GM18511 (cell line): Measurements from ENCODE around the gene MTERF4.

Source experiments
- ATAC-seq: cut with Tn5 transposase; IDR thresholded peaks from one replicate; pipeline ENCODE4 v1.9.1; 2021; ENCODE audit warnings: mild to moderate bottlenecking, moderate library complexity; ENCODE audit not compliant: unreplicated experiment

The MTERF4 gene

DNA sequence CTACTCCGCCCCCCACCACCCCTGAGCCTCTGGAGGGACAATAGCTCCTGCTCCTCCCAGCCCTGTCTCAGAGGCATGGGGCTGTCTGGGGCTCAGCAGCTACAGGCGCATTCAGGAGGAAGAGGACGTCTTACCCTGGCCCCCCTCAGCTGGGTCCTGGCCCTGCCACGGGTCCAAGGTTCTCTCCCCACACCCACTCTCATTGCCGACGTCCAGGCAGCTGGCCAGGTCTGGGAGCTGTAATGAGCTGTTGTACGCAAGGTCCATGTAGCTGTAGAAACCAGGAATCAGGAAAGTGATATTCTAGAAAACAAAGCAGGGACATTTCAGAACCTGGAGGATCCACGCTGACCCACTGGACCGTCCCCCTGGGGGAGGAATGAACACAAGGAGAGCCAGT is 33.6 kb upstream of the MTERF4 start:
- no peak for ATAC-seq

- no peak for ATAC-seq
Observed at GRCh38 chr2:241134711-241135110, 32.6 kb upstream of the MTERF4 start.

DNA sequence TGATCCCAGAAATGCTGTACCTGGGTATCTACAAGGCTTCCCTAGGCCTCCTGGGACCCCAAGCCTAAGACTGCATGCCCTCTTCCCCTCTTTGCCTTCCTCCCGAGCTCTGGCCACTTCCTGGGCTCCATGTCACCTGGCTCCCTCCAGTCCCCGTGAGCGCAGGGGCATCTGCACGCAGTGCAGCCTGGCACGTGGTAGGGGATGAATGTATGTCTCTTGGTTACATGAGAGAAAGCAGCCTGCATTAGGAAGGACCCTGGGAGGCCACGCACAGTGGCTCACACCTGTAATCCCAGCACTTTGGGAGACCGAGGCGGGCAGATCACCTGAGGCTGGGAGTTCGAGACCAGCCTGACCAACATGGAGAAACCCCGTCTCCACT is 31.3 kb upstream of the MTERF4 start:
- no peak for ATAC-seq

GRCh38 chr2:241132538-241133435 is 30.7 kb upstream of the MTERF4 start:
- no peak for ATAC-seq

- no peak for ATAC-seq
Observed at GRCh38 chr2:241131531-241131930, 29.4 kb upstream of the MTERF4 start.

DNA sequence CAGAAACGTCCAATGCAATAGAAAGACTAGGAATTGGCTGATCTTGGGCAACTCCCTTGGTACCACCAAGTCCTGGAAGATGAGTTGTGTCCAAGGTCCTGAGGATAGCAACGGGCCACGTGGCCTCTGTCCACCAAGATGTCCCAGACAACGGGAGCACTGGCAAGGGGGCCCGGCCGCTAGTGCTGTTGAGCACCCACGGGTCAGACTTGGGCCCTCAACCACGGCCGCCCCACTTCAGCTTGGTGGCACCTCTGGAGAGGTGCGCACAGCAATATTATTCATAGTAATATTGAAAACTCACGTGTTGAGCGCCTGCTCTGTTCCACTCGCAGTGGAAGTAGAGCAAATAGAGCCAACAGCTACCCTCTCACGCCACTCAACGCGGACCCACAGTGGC is 28.2 kb upstream of the MTERF4 start:
- ATAC-seq = no peak

- no peak for ATAC-seq
Observed at GRCh38 chr2:241129086-241129871, 27.2 kb upstream of the MTERF4 start.

DNA sequence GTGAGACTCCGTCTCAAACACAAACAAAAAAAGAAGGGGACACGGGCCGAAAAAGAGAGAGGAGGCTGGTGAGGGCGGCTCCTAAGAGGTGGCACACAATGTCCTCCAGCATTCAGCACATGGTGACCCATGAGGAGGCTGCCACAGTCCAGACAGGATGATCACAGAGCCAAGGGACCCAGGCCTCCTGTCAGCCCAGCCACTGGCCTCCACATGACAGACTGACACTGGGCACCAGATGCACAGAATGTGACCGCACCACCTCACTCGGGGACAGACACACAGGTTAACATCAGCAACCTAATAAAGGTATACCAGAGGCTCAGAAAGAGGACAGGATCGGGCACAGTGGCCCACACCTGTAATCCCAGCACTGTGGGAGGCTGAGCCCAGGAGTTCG is 26.2 kb upstream of the MTERF4 start:
- no peak for ATAC-seq

DNA sequence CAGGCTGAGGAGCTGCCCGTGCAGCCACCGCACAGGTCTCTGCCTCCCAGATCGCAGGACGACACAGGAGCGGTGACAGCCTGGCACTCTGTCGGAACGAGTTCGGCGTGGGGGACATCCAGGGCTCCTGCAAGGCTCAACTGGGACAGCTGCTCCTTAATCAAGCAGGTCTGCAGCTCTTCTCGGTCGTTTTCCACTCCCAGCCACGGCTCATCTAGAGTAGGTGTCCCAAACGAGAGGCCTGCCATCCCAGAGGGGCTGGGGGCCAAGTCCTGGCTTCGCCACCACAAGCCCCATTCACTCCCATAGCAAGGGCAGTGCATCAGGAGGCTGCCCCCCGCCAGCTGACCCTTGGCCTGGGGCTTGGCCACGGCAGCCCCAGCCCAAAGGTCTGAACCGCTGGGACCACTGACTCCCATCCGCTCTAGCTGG is 24.7 kb upstream of the MTERF4 start:
- ATAC-seq = no peak

DNA sequence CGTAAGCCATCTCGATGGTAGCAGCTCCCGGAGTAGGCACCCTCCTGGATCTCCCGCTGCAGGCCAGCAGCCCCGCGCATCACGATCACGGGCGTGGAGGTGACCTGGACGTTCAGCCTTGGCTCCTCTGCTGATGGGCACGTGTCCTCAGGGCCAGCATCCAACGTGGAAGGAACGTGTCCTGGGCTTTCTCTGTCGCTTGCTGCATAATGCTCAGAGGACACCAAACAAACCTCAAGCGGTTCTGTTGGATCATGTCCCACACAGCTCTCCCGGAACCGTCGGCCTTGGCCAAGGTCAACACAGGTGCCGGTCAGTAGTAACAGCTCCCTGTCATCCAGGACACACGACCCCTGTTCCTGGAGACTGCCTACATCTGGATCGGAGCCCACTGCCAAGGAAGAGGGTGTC is 24.1 kb upstream of the MTERF4 start:
- ATAC-seq = no peak

GRCh38 chr2:241125626-241126025 is 23.5 kb upstream of the MTERF4 start:
- no peak for ATAC-seq

DNA sequence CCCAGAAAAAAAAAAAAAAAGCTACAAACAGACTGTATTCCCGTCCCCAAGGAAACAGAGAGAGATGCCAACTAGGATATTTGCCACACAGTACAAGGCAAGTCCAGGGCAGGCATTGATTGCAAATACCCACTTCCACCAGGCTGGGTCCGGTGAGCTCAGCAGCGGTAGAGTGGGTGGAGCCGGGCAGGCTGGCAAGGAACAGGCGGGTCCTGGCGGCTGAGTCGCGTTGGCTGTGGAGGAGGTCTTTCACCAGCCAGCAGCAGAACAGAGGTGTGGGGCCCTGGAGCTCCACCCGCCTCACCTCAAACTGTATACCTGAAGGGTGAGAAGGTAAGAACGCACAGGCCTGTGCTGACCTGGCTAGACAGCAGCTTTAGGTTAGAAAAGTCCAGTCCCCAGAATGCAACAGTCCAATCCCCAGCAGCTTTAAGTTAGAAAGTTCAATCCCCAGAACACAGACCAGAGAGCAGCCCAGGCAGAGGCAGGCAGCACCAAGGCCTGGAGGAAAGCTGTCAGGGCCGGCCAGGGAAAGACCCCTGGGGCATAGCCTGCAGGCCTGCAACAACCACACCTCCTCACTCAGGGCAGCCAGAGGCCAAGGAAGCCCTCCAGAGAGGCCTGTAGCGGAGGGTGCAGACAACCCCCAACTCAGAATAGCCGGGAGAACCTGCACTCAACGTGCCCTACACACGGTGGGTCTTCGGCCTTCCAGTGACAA is 21.9 kb upstream of the MTERF4 start:
- no peak for ATAC-seq

- ATAC-seq = no peak
Observed at GRCh38 chr2:241122376-241123002, 20.4 kb upstream of the MTERF4 start.

DNA sequence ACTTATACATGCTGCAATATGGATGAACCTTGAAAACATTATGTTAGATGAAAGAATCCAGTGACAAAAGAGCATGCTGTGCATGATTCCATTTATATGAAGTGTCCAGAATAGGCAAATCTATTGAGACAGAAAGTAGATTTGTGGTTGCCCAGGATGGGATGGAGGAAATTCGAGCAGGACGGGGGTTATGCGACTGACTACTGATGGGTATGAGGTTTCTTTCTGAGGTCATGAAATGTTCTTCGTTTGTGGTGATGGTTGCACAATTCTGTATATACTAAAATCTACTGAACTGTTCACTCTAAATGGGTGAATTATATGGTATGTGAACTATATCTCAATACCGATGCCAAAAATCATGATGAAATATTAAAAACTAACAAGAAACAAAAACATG is 18.9 kb upstream of the MTERF4 start:
- no peak for ATAC-seq

DNA sequence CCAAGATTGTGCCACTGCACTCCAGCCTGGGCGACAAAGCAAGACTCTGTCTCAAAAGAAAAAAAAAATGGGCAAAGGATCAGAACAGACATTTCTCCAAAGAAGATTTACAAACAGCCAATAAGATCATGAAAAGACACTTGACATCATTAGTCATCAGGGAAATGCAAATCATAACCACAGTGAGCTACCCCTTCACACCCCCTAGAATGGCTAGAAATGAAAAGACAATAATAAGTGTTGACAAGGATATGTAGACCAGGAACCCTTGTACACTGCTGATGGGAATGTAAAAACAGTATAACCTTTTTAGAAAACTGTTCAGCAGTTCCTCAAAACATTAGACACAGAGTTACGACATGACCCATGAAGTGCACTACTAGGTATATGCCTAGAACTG is 18.4 kb upstream of the MTERF4 start:
- no peak for ATAC-seq

GRCh38 chr2:241118737-241119505 is 16.8 kb upstream of the MTERF4 start:
- no peak for ATAC-seq

GRCh38 chr2:241116606-241117560 is 14.8 kb upstream of the MTERF4 start:
- no peak for ATAC-seq

GRCh38 chr2:241115361-241115760 is 13.3 kb upstream of the MTERF4 start:
- ATAC-seq = no peak

GRCh38 chr2:241114836-241115235 is 12.7 kb upstream of the MTERF4 start:
- ATAC-seq = no peak
